Activated T-cell treated with anti-CD3 and anti-CD28 coated beads for 24 hours (primary cell): ENCODE data around the gene PIK3CD.

Experiments
- DNase-seq: peaks from one replicate; pipeline ENCODE4 v3.0.0-alpha.2; 2020; ENCODE audit warnings: low read depth

Gene PIK3CD

GRCh38 chr1:9719978-9720722, 68.6 kb downstream of the PIK3CD start:
- no peak for DNase-seq

GRCh38 chr1:9720785-9721605, 69.5 kb downstream of the PIK3CD start:
- no peak for DNase-seq

GRCh38 chr1:9721606-9722377, 70.3 kb downstream of the PIK3CD start:
- DNase-seq, result peak; percentile 73

GRCh38 chr1:9722378-9722749, 70.8 kb downstream of the PIK3CD start:
- no peak for DNase-seq

- DNase-seq, result no peak
These were observed 71.7 kb downstream of the PIK3CD start for GRCh38 chr1:9723068-9723805.

GRCh38 chr1:9723926-9724325, 72.4 kb downstream of the PIK3CD start:
- DNase-seq, result no peak

GRCh38 chr1:9724706-9725476, 73.4 kb downstream of the PIK3CD start:
- peak; percentile 68 for DNase-seq

- no peak for DNase-seq
These were observed 74.9 kb downstream of the PIK3CD start for GRCh38 chr1:9726406-9726805.

- no peak for DNase-seq
These were observed 75.5 kb downstream of the PIK3CD start for GRCh38 chr1:9726905-9727595.

GRCh38 chr1:9728451-9729295, 77.1 kb downstream of the PIK3CD start:
- peak; percentile 59 for DNase-seq

- DNase-seq, result no peak
These were observed 78.0 kb downstream of the PIK3CD start for GRCh38 chr1:9729523-9729922.

GRCh38 chr1:9730096-9730901, 78.8 kb downstream of the PIK3CD start:
- no peak for DNase-seq

GRCh38 chr1:9731051-9731537, 79.6 kb downstream of the PIK3CD start:
- DNase-seq, result no peak

- DNase-seq, result no peak
These were observed 80.0 kb downstream of the PIK3CD start for GRCh38 chr1:9731561-9731960.

GRCh38 chr1:9732123-9732971, 80.8 kb downstream of the PIK3CD start:
- DNase-seq, result no peak

GRCh38 chr1:9733160-9733789, 81.7 kb downstream of the PIK3CD start:
- no peak for DNase-seq

GRCh38 chr1:9735800-9736199, 84.3 kb downstream of the PIK3CD start:
- no peak for DNase-seq
